ENCODE measurements around the gene RNLS.

GRCh38 chr10:88463811-88464210 is 119.3 kb downstream of the RNLS start:
- TF ChIP-seq CTCF (IDR thresholded peaks at IDR 0.05) = no peak
- TF ChIP-seq POLR2AphosphoS5 (IDR thresholded peaks at IDR 0.05) = no peak
- no peak for TF ChIP-seq POLR2A (IDR thresholded peaks at IDR 0.05)
